Measurements from ENCODE around the gene MRNIP. TPM values are rescaled to one million over a fixed set of nuclear protein-coding genes. Genes with fewer than 3 reads are reported as not detected.
A peak's percentile ranks its signal among the peaks of the same experiment; 100 is the strongest.
"Not testable (repeated sequence)": the region's sequence is repeated elsewhere in the genome, so short reads cannot be mapped to it uniquely, and the experiment has no call there.

Gene MRNIP
- total RNA-seq, 1 donor from 2014 or later, result 14.8 TPM

DNA sequence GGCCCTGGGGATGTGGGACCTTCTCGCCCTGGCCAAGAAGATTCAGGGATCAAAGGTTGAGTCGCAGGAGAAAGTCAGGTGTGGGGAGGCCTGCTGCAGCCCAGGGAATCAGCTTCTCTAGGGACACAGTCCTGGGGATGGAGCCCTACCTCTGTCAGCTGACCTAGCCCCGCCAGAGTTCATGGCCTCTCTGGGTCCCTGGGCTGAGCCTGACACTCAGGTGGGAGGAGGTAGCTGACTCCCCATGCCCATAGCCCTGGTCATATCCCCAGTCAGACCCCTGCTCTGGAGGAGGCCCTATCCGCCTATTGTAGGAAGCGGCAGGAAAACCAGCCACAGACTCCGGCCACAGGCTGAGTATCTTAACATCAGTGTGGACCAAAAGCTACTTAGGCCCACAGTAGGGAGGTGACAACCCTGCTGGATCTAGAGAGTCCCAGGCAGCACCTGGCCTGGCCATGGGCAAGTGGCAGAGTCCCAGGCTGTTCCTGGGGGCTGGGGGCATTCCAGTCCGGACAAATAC, 15.0 kb upstream of the MRNIP start:
- intact Hi-C loops (cut with micrococcal nuclease), result no loop called here
- DNase-seq (peak; percentile 10), ATAC-seq (no peak)

- DNase-seq (peak; percentile 20), ATAC-seq (no peak)
- intact Hi-C loops (cut with micrococcal nuclease), result no loop called here
These were observed 14.4 kb upstream of the MRNIP start for GRCh38 chr5:179872828-179873575.

GRCh38 chr5:179872055-179872827, 13.6 kb upstream of the MRNIP start:
- intact Hi-C loops (cut with micrococcal nuclease), result no loop called here
- ATAC-seq (no peak), DNase-seq (peak; percentile 26)

DNA sequence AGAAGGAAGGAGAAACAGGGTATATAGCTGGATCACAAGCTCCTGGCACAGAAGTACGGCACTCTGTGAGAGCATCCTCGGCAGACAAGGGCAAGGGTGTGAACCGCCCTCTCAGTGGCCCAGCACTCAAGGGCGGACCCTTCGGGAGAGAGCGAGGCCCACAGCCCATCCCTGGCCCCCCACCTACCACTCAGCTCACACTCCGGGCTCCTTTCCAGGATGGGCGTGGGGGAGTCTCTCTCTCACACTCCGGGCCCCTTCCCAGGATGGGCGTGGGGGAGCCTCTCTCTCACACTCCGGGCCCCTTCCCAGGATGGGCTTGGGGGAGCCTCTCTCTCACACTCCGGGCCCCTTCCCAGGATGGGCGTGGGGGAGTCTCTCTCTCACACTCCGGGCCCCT, 12.9 kb upstream of the MRNIP start:
- ATAC-seq (peak; percentile 6), DNase-seq (peak; percentile 26)
- intact Hi-C loops (cut with micrococcal nuclease), result not testable (repeated sequence)

DNA sequence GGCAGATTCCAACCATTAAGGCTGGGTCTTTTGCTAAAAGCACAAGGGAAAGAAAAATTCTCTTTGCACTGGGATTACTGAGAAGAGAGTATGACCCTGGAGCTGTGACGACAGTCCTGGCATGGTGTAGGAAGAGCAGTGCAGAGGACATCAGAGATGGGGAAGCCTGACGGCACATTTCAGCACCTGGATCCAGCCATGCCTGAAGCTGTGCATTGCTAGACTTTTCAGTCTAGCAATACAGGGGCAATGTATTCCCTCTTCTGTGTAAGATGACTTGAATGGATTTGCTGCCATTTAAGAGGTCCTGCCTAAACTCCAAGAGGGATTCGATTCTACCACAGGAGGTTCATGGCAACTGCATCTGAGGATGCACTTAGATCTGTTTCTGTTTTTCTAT, 12.3 kb upstream of the MRNIP start:
- DNase-seq, result no peak
- no peak for ATAC-seq
- intact Hi-C loops (cut with micrococcal nuclease), result no loop called here

- ATAC-seq, result peak; percentile 86
- peak; percentile 85 for DNase-seq
- intact Hi-C loops (cut with micrococcal nuclease), result no loop called here
These were observed 11.8 kb upstream of the MRNIP start for GRCh38 chr5:179870403-179870903.

DNA sequence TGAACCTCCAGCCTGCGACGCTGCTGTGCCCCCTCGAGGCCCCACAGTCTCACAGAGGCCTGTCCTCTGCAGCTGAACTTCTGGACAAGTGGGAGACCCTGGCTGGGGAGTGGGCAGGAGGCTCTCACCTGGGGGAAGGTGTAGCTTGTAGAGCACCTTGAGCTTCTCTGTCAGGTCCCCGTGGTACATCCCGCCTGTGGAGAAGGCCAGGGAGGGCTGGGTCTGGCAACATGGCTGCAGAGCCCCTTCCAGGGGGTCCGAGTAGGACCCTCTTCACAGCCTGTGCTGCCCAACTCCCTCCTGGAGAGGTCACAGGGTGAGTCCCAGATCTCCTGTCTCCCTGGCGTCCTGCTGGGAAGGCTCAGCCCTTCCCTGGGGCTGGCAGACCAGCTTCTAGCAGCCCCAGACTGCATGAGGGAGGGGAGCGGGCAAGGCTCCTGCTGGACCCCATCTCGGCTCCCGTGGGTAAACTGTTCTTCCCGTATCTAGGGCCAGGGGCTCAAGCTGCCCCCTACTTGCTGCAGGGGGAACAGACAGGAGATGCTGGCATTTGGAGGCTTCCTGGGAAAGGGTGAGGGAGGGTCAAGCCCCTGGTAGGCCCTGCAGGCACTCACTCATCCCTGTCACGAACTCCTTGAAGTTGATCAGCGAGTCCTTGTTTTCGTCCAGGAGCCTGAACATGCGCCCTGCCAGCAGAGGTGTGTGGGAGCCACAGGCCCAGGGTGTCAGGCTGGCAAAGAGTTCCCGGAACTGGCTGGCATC, 11.2 kb upstream of the MRNIP start:
- ATAC-seq (no peak), DNase-seq (peak; percentile 22)
- intact Hi-C loops (cut with micrococcal nuclease), result no loop called here

DNA sequence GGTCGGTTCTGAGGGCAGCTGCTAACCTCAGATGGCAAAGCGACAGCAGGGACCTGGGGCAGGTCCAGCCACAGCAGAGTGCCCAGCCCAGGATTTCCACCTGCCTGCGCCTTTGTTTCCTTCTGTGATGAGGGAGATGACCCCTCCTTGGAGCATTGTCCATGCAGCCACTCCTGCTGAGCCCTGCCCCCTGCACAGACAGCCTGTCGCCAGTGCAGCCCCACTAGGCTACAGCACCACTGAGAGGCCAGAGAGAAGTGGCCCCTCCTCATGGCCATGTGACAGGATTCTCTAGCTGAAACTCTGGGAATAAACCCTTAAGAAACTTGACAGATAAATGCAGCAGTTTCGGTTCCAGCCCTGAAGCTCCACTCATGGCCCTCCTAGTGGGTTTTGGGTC, 10.5 kb upstream of the MRNIP start:
- intact Hi-C loops (cut with micrococcal nuclease), result no loop called here
- ATAC-seq, result no peak
- DNase-seq, result peak; percentile 24

- no peak for ATAC-seq
- intact Hi-C loops (cut with micrococcal nuclease), result no loop called here
- peak; percentile 27 for DNase-seq
These were observed 9.9 kb upstream of the MRNIP start for GRCh38 chr5:179868541-179868940.

DNA sequence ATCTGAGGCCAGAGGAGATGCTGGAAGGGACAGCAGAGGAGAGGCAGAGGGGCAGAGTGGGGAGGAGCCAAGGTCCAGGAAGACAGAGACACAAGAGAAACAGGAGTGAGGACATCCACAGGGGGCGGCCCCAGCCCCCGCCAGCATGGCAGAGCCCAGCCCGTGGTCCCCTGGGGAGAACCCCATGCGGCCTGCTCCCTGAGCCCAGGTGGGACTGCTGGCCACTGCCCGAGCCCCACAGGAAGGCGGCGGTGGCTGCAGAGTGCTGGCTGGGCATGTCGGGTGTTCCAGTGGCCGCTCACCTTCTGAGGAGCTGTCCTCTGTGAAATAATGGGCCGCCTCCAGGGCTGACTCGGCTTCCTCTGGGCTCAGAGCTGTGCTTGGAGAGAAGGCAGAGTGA, 8.9 kb upstream of the MRNIP start:
- intact Hi-C loops (cut with micrococcal nuclease), result no loop called here
- ATAC-seq (no peak), DNase-seq (peak; percentile 26)

- ATAC-seq, result no peak
- intact Hi-C loops (cut with micrococcal nuclease), result no loop called here
- DNase-seq, result peak; percentile 7
These were observed 8.5 kb upstream of the MRNIP start for GRCh38 chr5:179867079-179867465.

DNA sequence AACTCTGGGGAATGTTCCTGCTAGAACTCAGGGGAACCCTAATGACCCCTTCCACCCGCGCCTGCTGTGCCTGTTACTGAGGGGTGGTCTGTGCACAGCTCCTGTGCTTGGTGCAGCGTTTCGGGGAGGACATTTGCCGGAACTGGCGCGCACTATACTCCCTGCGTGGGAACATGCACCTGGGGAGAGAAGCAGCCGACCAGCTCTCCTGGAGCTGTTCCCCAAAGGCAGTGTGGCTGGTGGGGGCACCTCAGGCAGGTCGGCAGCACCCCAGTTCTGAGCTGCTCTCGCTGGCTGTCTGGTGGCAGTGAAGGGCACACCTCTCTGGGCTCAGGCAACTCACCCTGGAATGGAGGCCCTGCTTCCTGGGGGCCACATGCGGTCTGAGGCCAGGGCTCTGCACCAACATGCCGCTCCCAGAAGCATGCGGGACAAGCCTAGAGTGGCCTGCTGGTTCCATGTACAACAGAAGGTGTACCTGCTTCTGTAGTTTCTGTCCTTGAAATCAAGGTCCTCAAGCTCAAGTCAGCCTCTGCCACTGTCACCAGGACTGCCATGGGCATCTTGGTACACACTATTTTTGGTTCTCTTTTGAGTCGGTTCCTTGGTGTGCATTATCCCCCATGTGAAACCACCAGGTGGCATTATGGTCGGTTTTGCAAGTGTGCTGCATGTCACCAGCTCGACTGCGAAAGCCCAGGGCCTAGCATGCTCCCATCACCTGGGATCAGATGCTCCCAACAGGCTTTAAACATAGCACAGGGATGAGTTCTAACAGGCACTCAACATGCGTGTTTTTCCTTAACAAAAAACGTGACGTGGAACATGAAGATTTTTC, 7.8 kb upstream of the MRNIP start:
- intact Hi-C loops (cut with micrococcal nuclease), result no loop called here
- no peak for ATAC-seq

GRCh38 chr5:179865491-179866240, 7.0 kb upstream of the MRNIP start:
- no peak for ATAC-seq

More for the DNA sequence above, 7.8 kb upstream of the MRNIP start:
- DNase-seq, result peak; percentile 11

DNA sequence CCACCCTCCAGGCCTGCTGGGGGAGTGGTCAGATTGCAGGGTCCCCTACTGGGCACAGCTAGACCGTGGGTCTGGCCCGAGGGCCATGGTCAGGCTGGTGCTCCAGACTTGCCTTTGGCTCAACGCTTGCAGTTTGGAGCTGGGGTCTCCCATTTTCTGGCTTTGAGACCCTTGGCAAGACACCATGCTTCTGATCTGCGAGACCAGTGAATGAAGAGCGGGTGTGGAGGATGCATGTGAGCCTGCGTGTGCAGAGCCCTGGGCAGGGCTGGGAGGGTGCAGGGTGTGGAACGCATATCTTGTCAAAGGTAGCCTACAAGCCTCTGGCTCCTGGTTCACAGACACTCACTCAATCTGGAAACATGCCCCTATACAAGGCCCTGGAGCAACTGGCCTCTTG, 6.1 kb upstream of the MRNIP start:
- intact Hi-C loops (cut with micrococcal nuclease), result no loop called here
- DNase-seq (peak; percentile 8), ATAC-seq (no peak)

More at GRCh38 chr5:179865491-179866240, 7.0 kb upstream of the MRNIP start:
- intact Hi-C loops (cut with micrococcal nuclease), result no loop called here
- peak; percentile 22 for DNase-seq

DNA sequence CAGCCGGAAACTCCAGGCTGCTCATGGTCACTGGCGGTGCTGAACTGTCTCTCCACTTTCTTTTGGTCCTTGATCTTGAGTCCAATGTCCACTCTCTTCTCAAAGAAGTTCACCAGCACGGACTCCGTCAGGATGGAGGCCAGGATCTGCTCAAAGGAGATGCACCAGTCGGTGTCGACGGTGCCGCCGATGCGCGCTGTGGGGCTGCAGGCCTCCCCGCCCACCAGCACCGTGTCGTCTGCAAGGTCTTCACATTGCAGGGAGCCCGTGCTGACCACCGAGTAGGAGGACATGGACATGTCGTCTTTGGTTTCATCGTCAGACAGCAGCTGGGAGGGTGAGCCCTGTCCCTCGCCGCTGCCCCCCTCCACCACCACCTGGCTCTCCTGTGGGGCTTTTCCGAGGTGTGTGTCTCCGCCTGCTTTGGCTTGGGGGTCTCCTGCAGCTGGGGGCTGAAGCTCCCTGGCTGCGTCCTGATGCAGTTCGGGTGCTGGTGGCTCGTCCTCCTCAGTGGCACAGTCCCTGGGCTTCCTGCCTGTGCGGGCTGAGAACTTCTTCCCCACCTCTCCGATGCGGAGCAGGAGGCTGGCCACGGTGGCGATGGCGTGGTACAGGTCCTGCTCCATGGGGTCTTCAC, 5.0 kb upstream of the MRNIP start:
- ATAC-seq, result no peak

GRCh38 chr5:179862891-179863290, 4.3 kb upstream of the MRNIP start:
- ATAC-seq (no peak), DNase-seq (peak; percentile 14)
- intact Hi-C loops (cut with micrococcal nuclease), result no loop called here

More for the DNA sequence above, 5.0 kb upstream of the MRNIP start:
- intact Hi-C loops (cut with micrococcal nuclease), result no loop called here
- DNase-seq, result peak; percentile 20

DNA sequence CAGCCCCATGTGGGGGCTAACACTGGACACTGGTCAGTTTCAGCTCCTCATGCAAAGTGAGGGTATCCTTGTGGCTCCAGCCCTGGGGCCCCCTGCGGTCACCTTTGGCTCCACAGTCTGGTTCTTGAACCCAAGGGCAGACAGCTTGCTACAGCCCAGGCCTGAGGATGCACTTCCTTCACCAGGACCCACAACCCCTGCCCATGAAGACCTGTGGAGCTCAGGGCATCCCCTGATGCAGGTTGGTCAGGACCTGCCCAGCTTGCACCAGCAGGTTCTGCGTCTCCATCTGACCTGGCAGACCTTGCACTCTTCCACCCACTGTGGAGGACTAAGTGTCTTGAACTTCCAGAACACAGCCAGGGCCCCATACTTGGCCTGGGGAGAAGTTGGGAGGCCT, 3.7 kb upstream of the MRNIP start:
- ATAC-seq, result no peak
- intact Hi-C loops (cut with micrococcal nuclease), result no loop called here
- DNase-seq, result peak; percentile 18
